Measurements from ENCODE around the gene SAMD1. TPM values are rescaled to one million over a fixed set of nuclear protein-coding genes. Genes with fewer than 3 reads are reported as not detected.

Gene SAMD1
- total and polyA plus RNA-seq, 2 of the 13 experiments (the other 11 are each of a cell fraction or from before 2014, with no cell fraction given), result 17.5 to 45.0 TPM

DNA sequence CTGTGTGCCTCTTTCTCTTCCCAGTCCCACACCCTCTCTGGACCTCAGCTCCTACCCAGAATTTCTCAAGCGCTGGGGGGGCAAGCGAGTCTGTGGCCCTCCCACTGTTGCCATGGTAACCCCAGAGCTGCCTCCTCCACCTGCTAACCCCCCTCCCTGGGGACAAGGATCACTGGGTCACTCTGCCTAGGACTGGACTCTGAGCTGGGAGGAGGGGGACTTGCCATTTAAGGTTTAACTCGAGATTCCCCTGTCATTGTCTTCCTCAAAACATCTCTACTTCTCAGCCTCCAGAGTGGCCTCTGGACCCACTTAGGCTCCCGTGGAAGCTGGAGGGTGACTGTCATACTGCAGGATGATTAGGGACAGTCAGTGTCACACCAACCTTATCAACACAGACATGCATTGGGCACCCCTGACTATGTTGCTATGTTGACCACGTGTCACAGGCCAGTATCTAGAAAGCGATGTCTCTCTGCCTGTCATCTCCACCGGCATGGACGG lies 30.8 kb downstream of the SAMD1 start (continued):
- 0 out of 2 replicates have a peak, but pooled peaks have one; percentile 62 for TF ChIP-seq PRDM10 (CRISPR knock-in tag; IDR thresholded peaks at IDR 0.05; ENCODE audit: low read depth)
- peak; percentile 93 for TF ChIP-seq RFX5 (IDR thresholded peaks at IDR 0.05; ENCODE audit: low read depth, low read length)
- TF ChIP-seq MIXL1 (CRISPR knock-in tag; IDR thresholded peaks at IDR 0.05), result peak; percentile 59; the same call in 1 of the 2 replicates
- TF ChIP-seq BCL6 (CRISPR knock-in tag; IDR thresholded peaks at IDR 0.05), result peak; percentile 65
- TF ChIP-seq FOSL2 (CRISPR knock-in tag; IDR thresholded peaks at IDR 0.05), result peak; percentile 36
- peak; percentile 46; the same call in 1 of the 2 replicates for TF ChIP-seq SIN3A (IDR thresholded peaks at IDR 0.05; ENCODE audit: borderline replicate concordance, low read depth, low read length)
- TF ChIP-seq POLR2G (IDR thresholded peaks at IDR 0.05; ENCODE audit: low read depth, low read length), result no peak
- peak in 1 of 2 experiments; percentile 36; a peak in 1 of 4 replicates for TF ChIP-seq POLR2A (IDR thresholded peaks at IDR 0.05; ENCODE audit: insufficient read depth in 1 of 2, low read depth in 2 of 2, low read length in 2 of 2)
- peak; percentile 45 to 55; a peak in 3 of 4 replicates for TF ChIP-seq NR2F1 (CRISPR knock-in tag; IDR thresholded peaks at IDR 0.05)
- no peak for TF ChIP-seq BHLHE40 (IDR thresholded peaks at IDR 0.05; ENCODE audit: low read length)
- no peak for TF ChIP-seq GPN1 (CRISPR knock-in tag; IDR thresholded peaks at IDR 0.05; ENCODE audit: borderline replicate concordance)
- 0 out of 2 replicates have a peak, but pooled peaks have one; percentile 20 for TF ChIP-seq FOXA3 (CRISPR knock-in tag; IDR thresholded peaks at IDR 0.05)
- no peak for TF ChIP-seq ELF3 (CRISPR knock-in tag; IDR thresholded peaks at IDR 0.05)
- no peak for TF ChIP-seq TRIM24 (CRISPR knock-in tag; IDR thresholded peaks at IDR 0.05)
- peak; percentile 59; the same call in 1 of the 2 replicates for TF ChIP-seq ZMAT3 (CRISPR knock-in tag; conservative IDR thresholded peaks at IDR 0.05)
- TF ChIP-seq, protein P1, sequence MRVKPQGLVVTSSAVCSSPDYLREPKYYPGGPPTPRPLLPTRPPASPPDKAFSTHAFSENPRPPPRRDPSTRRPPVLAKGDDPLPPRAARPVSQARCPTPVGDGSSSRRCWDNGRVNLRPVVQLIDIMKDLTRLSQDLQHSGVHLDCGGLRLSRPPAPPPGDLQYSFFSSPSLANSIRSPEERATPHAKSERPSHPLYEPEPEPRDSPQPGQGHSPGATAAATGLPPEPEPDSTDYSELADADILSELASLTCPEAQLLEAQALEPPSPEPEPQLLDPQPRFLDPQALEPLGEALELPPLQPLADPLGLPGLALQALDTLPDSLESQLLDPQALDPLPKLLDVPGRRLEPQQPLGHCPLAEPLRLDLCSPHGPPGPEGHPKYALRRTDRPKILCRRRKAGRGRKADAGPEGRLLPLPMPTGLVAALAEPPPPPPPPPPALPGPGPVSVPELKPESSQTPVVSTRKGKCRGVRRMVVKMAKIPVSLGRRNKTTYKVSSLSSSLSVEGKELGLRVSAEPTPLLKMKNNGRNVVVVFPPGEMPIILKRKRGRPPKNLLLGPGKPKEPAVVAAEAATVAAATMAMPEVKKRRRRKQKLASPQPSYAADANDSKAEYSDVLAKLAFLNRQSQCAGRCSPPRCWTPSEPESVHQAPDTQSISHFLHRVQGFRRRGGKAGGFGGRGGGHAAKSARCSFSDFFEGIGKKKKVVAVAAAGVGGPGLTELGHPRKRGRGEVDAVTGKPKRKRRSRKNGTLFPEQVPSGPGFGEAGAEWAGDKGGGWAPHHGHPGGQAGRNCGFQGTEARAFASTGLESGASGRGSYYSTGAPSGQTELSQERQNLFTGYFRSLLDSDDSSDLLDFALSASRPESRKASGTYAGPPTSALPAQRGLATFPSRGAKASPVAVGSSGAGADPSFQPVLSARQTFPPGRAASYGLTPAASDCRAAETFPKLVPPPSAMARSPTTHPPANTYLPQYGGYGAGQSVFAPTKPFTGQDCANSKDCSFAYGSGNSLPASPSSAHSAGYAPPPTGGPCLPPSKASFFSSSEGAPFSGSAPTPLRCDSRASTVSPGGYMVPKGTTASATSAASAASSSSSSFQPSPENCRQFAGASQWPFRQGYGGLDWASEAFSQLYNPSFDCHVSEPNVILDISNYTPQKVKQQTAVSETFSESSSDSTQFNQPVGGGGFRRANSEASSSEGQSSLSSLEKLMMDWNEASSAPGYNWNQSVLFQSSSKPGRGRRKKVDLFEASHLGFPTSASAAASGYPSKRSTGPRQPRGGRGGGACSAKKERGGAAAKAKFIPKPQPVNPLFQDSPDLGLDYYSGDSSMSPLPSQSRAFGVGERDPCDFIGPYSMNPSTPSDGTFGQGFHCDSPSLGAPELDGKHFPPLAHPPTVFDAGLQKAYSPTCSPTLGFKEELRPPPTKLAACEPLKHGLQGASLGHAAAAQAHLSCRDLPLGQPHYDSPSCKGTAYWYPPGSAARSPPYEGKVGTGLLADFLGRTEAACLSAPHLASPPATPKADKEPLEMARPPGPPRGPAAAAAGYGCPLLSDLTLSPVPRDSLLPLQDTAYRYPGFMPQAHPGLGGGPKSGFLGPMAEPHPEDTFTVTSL (CRISPR knock-in tag; IDR thresholded peaks at IDR 0.05; ENCODE audit: borderline replicate concordance), result no peak
- TF ChIP-seq KDM2A (CRISPR knock-in tag; IDR thresholded peaks at IDR 0.05; ENCODE audit: borderline replicate concordance, low read depth), result no peak; the same call in 1 of the 2 replicates
- TF ChIP-seq, protein P2, sequence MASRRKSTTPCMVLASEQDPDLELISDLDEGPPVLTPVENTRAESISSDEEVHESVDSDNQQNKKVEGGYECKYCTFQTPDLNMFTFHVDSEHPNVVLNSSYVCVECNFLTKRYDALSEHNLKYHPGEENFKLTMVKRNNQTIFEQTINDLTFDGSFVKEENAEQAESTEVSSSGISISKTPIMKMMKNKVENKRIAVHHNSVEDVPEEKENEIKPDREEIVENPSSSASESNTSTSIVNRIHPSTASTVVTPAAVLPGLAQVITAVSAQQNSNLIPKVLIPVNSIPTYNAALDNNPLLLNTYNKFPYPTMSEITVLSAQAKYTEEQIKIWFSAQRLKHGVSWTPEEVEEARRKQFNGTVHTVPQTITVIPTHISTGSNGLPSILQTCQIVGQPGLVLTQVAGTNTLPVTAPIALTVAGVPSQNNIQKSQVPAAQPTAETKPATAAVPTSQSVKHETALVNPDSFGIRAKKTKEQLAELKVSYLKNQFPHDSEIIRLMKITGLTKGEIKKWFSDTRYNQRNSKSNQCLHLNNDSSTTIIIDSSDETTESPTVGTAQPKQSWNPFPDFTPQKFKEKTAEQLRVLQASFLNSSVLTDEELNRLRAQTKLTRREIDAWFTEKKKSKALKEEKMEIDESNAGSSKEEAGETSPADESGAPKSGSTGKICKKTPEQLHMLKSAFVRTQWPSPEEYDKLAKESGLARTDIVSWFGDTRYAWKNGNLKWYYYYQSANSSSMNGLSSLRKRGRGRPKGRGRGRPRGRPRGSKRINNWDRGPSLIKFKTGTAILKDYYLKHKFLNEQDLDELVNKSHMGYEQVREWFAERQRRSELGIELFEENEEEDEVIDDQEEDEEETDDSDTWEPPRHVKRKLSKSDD (CRISPR knock-in tag; IDR thresholded peaks at IDR 0.05; ENCODE audit: low read depth), result 0 out of 2 replicates have a peak, but pooled peaks have one; percentile 24
- TF ChIP-seq MEF2D (CRISPR knock-in tag; IDR thresholded peaks at IDR 0.05), result peak; percentile 31; the same call in 1 of the 2 replicates
